Sigmoid colon (tissue), 7 donors: Measurements from ENCODE around the gene GLYATL2. TPM values are rescaled to one million over a fixed set of nuclear protein-coding genes. Genes with fewer than 3 reads are reported as not detected.

Source experiments
- DNase-seq: peaks from one replicate; pipeline ENCODE4 v3.0.0-alpha.2; 2019
- H3K27ac ChIP-seq, 4 donors: fragments of 200-600 bp; sonication (generic); one replicate each; pipeline ENCODE4 v1.5.1; 2016 to 2019; ENCODE audit warnings: mild to moderate bottlenecking in 1 of 4
- H3K27me3 ChIP-seq, 3 donors: fragments of 200-600 bp; sonication (generic); one replicate each; pipeline ENCODE4 v1.5.1; 2019; ENCODE audit warnings: mild to moderate bottlenecking in 1 of 3
- H3K36me3 ChIP-seq, 4 donors: fragments of 200-600 bp; sonication (generic); one replicate each; pipeline ENCODE4 v1.5.1; 2016 to 2019
- H3K4me1 ChIP-seq, 4 donors: fragments of 200-600 bp; sonication (generic); one replicate each; pipeline ENCODE4 v1.5.1; 2017 to 2019
- H3K4me3 ChIP-seq, 4 donors: fragments of 200-600 bp; sonication (generic); one replicate each; pipeline ENCODE4 v1.5.1; 2017 to 2019; ENCODE audit warnings: mild to moderate bottlenecking in 2 of 4, moderate library complexity in 1 of 4
- H3K9me3 ChIP-seq, 4 donors: fragments of 200-600 bp in 3 of 4; sonication (generic) in 3 of 4; one replicate each; pipeline versions ENCODE4 v1.5.1 to v1.6.1; 2013 to 2019
- EP300 ChIP-seq, 4 donors: sonication (generic); formaldehyde crosslinking; IDR thresholded peaks; one replicate each; pipeline ENCODE4 v1.6.1; 2017; ENCODE audit warnings: antibody characterized with exemption in 4 of 4
- POLR2A ChIP-seq, 2 donors: fragments of 450-650 bp; IDR thresholded peaks; one replicate each; pipeline ENCODE4 v1.6.1; 2016; ENCODE audit warnings: antibody characterized with exemption in 2 of 2, mild to moderate bottlenecking in 2 of 2, moderate library complexity in 2 of 2
- POLR2AphosphoS5 ChIP-seq, 4 donors: sonication (generic); formaldehyde crosslinking; IDR thresholded peaks; one replicate each; pipeline ENCODE4 v1.6.1; 2017; ENCODE audit warnings: antibody characterized with exemption in 4 of 4
- WGBS, 2 donors: extraction: QIAGEN DNeasy Blood & Tissue Kit; methylation state at CpG; one replicate each; pipeline ENCODE4 v1.1.7; 2013; 5-methylcytosine and 5-hydroxymethylcytosine counted together
- intact Hi-C: fragments of 100-400 bp; cut with DNase I; formaldehyde crosslinking; loops from one replicate; pipeline ENCODE4 v1.15.1; 2023
- polyA plus RNA-seq, 3 donors: library from polyadenylated mRNA; stranded (reverse); fragments of 200-250 nt; gene quantifications; one replicate each; pipeline ENCODE4 v1.2.3, GENCODE V29; 2013
- total RNA-seq, 4 donors: library from RNA; depleted of rRNA; stranded (reverse); fragments of >200 nt; gene quantifications; one replicate each; pipeline ENCODE4 v1.1.0, GENCODE V29; 2016
- TF ChIP-seq, protein P1 (sequence below), 4 experiments: fragments of 450-650 bp in 3 of 4; fragments of 200-600 bp in 1 of 4; IDR thresholded peaks; one replicate each; pipeline ENCODE4 v1.5.1; 2016 to 2019; ENCODE audit warnings: antibody characterized with exemption in 4 of 4, mild to moderate bottlenecking in 3 of 4, moderate library complexity in 2 of 4
- donor health status: healthy with polysubstance abuse.
- donor health status: Bipolar disorder and iron deficiency.
- donor health status: healthy.

Gene GLYATL2
- total and polyA plus RNA-seq, 7 donors = 0.06 TPM; not detected in 6

DNA sequence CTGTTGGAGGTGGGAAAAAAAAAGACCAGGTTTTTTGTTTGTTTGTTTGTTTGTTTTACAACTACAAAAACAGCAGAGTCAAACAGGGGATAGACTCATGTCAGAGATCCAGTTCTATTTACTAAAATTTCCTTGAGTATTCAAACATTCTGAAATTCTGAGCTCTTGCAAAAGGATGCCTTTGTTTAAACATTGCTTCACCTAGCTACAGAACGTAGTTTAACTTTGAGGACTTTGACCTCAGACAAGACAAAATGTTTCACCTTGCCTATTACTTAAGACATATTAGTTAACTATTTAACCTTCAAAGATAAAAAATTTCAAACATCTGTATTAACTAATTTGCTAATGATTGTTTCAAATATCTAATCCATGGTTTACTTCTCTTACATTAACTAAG, 36.1 kb upstream of the GLYATL2 start:
- TF ChIP-seq, protein P1, sequence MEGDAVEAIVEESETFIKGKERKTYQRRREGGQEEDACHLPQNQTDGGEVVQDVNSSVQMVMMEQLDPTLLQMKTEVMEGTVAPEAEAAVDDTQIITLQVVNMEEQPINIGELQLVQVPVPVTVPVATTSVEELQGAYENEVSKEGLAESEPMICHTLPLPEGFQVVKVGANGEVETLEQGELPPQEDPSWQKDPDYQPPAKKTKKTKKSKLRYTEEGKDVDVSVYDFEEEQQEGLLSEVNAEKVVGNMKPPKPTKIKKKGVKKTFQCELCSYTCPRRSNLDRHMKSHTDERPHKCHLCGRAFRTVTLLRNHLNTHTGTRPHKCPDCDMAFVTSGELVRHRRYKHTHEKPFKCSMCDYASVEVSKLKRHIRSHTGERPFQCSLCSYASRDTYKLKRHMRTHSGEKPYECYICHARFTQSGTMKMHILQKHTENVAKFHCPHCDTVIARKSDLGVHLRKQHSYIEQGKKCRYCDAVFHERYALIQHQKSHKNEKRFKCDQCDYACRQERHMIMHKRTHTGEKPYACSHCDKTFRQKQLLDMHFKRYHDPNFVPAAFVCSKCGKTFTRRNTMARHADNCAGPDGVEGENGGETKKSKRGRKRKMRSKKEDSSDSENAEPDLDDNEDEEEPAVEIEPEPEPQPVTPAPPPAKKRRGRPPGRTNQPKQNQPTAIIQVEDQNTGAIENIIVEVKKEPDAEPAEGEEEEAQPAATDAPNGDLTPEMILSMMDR (IDR thresholded peaks at IDR 0.05) = no peak
- TF ChIP-seq POLR2AphosphoS5 (IDR thresholded peaks at IDR 0.05) = no peak
- no peak for TF ChIP-seq POLR2A (IDR thresholded peaks at IDR 0.05)
- TF ChIP-seq EP300 (IDR thresholded peaks at IDR 0.05) = no peak
- Histone ChIP-seq H3K27ac (no peak overlapping the region), H3K4me3 (no peak overlapping the region), H3K9me3 (no peaks in the 10 kb centered on the region), H3K4me1 (no peaks in the 10 kb centered on the region), H3K36me3 (no peaks in the 10 kb centered on the region), H3K27me3 (no peaks in the 10 kb centered on the region)
- intact Hi-C loops = no loop called here
- WGBS, 2 donors = 21 to 65% methylated on average over 1 of the region's 1 CpG
- DNase-seq = no peak

DNA sequence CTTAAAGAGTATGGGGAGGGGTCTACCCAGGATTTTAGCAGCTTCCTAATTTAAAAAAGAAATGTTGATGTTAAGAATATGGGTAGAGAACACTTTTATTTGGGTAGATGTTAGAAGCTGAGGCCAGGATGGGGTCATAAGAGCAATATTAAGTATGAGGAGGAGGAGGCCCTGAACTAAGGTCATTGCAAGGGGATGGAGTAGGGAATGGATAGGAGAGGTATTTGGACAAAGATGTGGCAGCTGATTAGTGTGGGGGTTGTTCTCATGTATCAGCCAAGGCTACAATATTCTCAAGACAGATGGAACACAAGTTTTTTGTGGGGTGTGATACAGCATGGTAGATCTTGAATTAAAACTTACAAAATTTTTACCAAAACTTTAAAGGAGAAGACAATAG, 35.7 kb upstream of the GLYATL2 start:
- TF ChIP-seq POLR2AphosphoS5 (IDR thresholded peaks at IDR 0.05) (no peak), EP300 (IDR thresholded peaks at IDR 0.05) (no peak), POLR2A (IDR thresholded peaks at IDR 0.05) (no peak)
- TF ChIP-seq, protein P1 (IDR thresholded peaks at IDR 0.05) = no peak
- DNase-seq = no peak
- Histone ChIP-seq H3K9me3 (no peaks in the 10 kb centered on the region), H3K4me1 (no peaks in the 10 kb centered on the region), H3K27ac (no peak overlapping the region), H3K4me3 (no peak overlapping the region), H3K27me3 (no peaks in the 10 kb centered on the region), H3K36me3 (no peaks in the 10 kb centered on the region)
- intact Hi-C loops = no loop called here

DNA sequence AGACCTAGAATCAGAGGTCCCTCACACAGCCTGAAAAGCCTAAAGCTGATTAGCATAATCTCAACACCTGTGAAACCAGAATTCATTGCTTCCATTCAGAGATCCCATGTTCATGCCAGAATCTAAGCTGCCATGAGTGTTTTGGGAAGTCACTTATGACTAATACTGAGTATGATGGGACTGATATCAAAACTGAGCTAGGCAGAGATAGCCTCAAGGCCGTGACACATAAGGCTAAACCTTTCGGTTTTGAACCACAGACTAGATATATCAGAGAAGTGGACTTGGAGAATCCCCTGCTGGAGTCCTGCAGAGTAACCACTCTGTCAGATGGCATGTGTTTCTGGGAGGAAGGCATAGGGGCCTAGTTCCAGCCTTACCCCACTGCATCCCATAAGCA, 23.1 kb upstream of the GLYATL2 start:
- H3K9me3 ChIP-seq = no peaks in the 10 kb centered on the region
- no peak overlapping the region for H3K4me3 ChIP-seq
- no peak for TF ChIP-seq POLR2A (IDR thresholded peaks at IDR 0.05)
- no peak for TF ChIP-seq EP300 (IDR thresholded peaks at IDR 0.05)
- TF ChIP-seq, protein P1 (IDR thresholded peaks at IDR 0.05) = no peak
- no peak for TF ChIP-seq POLR2AphosphoS5 (IDR thresholded peaks at IDR 0.05)
- no peak for DNase-seq
- WGBS, 2 donors = 86 to 91% methylated on average over 2 of the region's 2 CpGs
- H3K27me3 ChIP-seq = no peaks in the 10 kb centered on the region
- H3K27ac ChIP-seq = no peak overlapping the region
- H3K36me3 ChIP-seq = no peaks in the 10 kb centered on the region
- no peaks in the 10 kb centered on the region for H3K4me1 ChIP-seq
- intact Hi-C loops = no loop called here

DNA sequence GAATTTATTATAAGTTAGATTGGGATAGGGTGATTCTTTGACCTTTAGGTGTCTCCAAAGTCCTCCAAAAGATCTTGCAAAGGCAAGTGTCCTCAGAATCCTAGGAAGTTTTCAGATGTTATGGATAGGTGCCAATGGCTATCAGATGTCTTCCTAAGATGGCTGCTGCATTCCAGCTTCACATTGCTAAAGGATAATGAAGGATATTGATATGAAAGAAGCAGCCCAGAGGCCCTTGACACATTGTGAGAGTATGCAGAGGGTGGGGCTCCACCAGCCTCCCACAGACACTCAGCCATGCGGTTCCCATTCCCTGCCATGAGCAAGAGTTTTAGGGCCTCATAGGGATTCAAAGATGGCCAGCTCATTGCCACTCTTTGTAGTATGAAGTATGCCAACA, 22.3 kb upstream of the GLYATL2 start:
- Histone ChIP-seq H3K4me1 (no peaks in the 10 kb centered on the region), H3K36me3 (no peaks in the 10 kb centered on the region), H3K27me3 (no peaks in the 10 kb centered on the region), H3K9me3 (no peaks in the 10 kb centered on the region), H3K4me3 (no peak overlapping the region), H3K27ac (no peak overlapping the region)
- intact Hi-C loops = no loop called here
- TF ChIP-seq POLR2AphosphoS5 (IDR thresholded peaks at IDR 0.05) (no peak), POLR2A (IDR thresholded peaks at IDR 0.05) (no peak)
- TF ChIP-seq, protein P1 (IDR thresholded peaks at IDR 0.05) = no peak
- WGBS, 2 donors = 96 to 100% methylated on average over 1 of the region's 1 CpG
- DNase-seq = no peak

DNA sequence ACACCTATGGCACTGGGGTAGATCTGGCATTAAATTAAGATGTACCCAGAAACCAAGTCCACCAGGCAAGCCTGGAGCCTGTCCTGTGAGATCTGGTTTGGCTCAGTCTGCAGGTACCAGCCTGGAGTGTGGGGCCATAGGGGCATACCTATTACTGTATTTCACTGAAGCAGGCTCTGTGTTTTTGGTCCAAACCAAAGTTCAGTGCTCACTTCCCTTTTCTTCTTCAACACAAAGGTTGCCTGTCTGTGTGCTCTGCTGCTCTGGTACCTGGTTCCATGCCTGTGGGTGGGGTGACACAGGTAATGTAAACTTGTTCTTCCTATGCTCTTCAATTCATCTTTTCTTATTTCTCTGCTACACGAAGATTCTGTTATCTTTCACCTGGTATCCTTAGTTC, 19.8 kb upstream of the GLYATL2 start:
- Histone ChIP-seq H3K36me3 (no peaks in the 10 kb centered on the region), H3K4me3 (no peak overlapping the region), H3K27ac (no peak overlapping the region), H3K27me3 (no peaks in the 10 kb centered on the region), H3K4me1 (no peaks in the 10 kb centered on the region), H3K9me3 (no peaks in the 10 kb centered on the region)
- TF ChIP-seq, protein P1 (IDR thresholded peaks at IDR 0.05) = no peak
- no peak for TF ChIP-seq POLR2AphosphoS5 (IDR thresholded peaks at IDR 0.05)
- no peak for TF ChIP-seq POLR2A (IDR thresholded peaks at IDR 0.05)
- TF ChIP-seq EP300 (IDR thresholded peaks at IDR 0.05) = no peak
- 3 to 75% methylated on average over 1 of the region's 1 CpG for WGBS, 2 donors
- intact Hi-C loops = no loop called here
- no peak for DNase-seq
